Type B pancreatic cell (in vitro differentiated cells): ENCODE measurements around the gene FAAP100. TPM values are rescaled to one million over a fixed set of nuclear protein-coding genes. Genes with fewer than 3 reads are reported as not detected.
"Not testable (repeated sequence)": the region's sequence is repeated elsewhere in the genome, so short reads cannot be mapped to it uniquely, and the experiment has no call there.

Experiments used
- DNase-seq: peaks from one replicate; pipeline ENCODE4 v3.0.0; 2021; ENCODE audit warnings: mixed read lengths; ENCODE audit not compliant: unreplicated experiment; ENCODE audit errors: extremely low spot score
- H3K27ac Mint-ChIP-seq: 2 replicates; pipeline ENCODE4 v1.8.0; 2021; ENCODE audit warnings: mild to moderate bottlenecking, mixed read lengths
- H3K27me3 Mint-ChIP-seq: 2 replicates; pipeline ENCODE4 v1.8.0; 2021; ENCODE audit warnings: mixed read lengths
- H3K36me3 Mint-ChIP-seq: 2 replicates; pipeline ENCODE4 v1.8.0; 2021; ENCODE audit warnings: mixed read lengths
- H3K4me1 Mint-ChIP-seq: one replicate; pipeline ENCODE4 v1.8.0; 2021; ENCODE audit warnings: mixed read lengths; ENCODE audit not compliant: unreplicated experiment
- H3K4me3 Mint-ChIP-seq: 2 replicates; pipeline ENCODE4 v1.8.0; 2021; ENCODE audit warnings: mild to moderate bottlenecking, mixed read lengths
- H3K9me3 Mint-ChIP-seq: 2 replicates; pipeline ENCODE4 v1.8.0; 2021; ENCODE audit warnings: mixed read lengths
- total RNA-seq: library from RNA; stranded (reverse); gene quantifications from 2 replicates; pipeline ENCODE4 v1.2.1, GENCODE V29; 2021; ENCODE audit warnings: low replicate concordance
- TF ChIP-seq, protein P1 (sequence below): fragments of 200-600 bp; sonication (generic); conservative IDR thresholded peaks from 2 replicates; pipeline ENCODE4 v1.5.0; 2021; ENCODE audit warnings: antibody characterized with exemption, mild to moderate bottlenecking

Gene FAAP100
- total RNA-seq, 1 donor from 2014 or later, result 44.7 TPM

DNA sequence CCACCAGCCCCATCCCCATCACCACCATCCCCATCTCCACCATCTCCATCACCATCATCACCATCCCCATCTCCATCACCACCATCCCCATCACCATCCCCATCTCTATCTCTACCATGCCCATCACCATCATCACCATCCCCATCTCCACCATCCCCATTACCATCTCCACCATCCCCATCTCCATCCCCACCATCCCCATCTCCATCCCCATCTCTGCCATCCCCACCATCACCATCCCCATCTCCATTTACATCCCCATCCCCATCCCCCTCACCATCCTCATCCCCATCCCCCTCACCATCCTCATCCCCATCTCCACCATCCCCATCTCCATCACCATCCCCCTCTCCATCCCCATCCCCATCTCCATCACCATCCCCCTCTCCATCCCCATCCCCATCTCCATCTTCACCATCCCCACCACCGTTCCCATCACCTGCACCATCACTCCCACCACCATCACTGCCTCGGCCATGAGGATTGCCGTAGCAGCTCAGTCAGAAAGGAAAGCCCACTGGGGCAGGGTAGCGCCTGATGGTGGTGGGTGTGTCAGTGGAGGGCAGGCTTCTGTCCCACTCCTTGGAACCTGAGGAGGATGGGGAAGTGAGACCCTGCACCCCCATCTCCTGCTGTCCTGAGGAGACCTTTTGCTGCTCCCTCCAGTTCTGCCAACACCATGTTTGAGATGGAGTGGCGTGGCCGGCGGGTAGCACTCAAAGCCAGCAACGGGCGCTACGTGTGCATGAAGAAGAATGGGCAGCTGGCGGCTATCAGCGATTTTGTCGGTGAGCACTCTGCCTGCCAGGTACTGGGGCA is 16.5 kb downstream of the FAAP100 start:
- Mint-ChIP-seq H3K27me3 (peaks cover 5% of the 10 kb centered on the region), H3K4me3 (no peak overlapping the region), H3K36me3 (no peaks in the 10 kb centered on the region), H3K27ac (no peak overlapping the region), H3K9me3 (no peaks in the 10 kb centered on the region), H3K4me1 (peaks cover 4% of the 10 kb centered on the region)
- TF ChIP-seq, protein P1, sequence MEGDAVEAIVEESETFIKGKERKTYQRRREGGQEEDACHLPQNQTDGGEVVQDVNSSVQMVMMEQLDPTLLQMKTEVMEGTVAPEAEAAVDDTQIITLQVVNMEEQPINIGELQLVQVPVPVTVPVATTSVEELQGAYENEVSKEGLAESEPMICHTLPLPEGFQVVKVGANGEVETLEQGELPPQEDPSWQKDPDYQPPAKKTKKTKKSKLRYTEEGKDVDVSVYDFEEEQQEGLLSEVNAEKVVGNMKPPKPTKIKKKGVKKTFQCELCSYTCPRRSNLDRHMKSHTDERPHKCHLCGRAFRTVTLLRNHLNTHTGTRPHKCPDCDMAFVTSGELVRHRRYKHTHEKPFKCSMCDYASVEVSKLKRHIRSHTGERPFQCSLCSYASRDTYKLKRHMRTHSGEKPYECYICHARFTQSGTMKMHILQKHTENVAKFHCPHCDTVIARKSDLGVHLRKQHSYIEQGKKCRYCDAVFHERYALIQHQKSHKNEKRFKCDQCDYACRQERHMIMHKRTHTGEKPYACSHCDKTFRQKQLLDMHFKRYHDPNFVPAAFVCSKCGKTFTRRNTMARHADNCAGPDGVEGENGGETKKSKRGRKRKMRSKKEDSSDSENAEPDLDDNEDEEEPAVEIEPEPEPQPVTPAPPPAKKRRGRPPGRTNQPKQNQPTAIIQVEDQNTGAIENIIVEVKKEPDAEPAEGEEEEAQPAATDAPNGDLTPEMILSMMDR, result no peak
- DNase-seq, result no peak

DNA sequence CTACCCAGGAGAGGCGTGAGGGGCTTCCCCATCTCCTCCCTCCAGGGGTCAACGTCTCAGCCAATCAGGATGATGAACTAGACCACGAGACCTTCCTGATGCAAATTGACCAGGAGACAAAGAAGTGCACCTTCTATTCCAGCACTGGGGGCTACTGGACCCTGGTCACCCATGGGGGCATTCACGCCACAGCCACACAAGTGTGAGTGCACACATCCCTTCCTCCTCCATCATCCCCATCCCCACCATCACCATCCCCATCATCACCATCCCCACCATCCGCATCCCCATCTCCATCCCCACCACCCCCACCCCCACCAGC is 17.2 kb downstream of the FAAP100 start:
- TF ChIP-seq, protein P1, result no peak
- H3K27me3 Mint-ChIP-seq, result peaks cover 5% of the 10 kb centered on the region
- H3K27ac Mint-ChIP-seq, result no peak overlapping the region
- no peak for DNase-seq
- no peak overlapping the region for H3K4me3 Mint-ChIP-seq
- H3K36me3 Mint-ChIP-seq, result no peaks in the 10 kb centered on the region
- H3K4me1 Mint-ChIP-seq, result peaks cover 4% of the 10 kb centered on the region
- H3K9me3 Mint-ChIP-seq, result no peaks in the 10 kb centered on the region

DNA sequence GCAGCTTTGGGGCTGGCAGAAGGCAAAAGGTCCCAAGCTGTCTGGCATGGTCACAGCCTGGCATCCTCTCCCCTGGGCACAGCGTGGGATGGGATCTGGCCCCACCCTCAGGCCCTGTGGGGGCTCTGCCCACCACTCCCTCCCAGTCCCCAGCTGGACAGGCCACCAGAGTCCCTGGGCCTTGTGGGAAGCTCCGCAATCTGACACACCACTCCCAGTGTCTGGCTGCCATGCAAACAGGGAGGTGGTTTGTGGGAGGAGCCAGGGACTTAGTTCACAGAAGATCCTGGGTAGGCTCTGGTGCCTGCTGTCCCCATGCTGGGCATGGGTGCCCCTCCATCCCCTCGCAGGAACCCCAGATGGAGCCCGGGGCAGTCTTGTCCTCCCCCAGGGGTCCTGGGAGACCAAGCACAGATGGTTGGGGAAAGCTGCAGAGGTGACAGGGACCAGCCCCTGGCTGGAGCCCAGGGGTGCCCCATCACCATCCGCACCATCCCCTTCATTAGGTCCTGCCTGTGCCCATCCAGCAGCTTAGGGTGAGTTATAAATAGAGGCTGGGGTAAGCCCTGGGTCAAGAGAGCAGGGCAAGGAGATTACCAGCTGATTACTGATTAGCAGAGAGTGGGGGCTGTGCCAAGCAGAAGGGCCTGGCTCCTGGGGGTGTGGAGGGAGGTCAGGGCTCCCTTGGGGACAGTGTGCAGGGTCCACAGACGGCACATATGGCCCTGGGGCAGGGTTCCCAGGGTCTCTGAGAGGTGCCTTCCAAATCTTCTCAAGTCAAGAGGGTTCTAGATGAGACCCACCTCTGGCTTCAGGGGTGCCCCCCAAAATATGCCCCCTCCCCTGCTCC is 17.8 kb downstream of the FAAP100 start:
- TF ChIP-seq, protein P1, result no peak
- peaks cover 4% of the 10 kb centered on the region for H3K4me1 Mint-ChIP-seq
- H3K36me3 Mint-ChIP-seq, result no peaks in the 10 kb centered on the region
- no peak overlapping the region for H3K27ac Mint-ChIP-seq
- H3K4me3 Mint-ChIP-seq, result no peak overlapping the region
- DNase-seq, result no peak
- H3K9me3 Mint-ChIP-seq, result no peaks in the 10 kb centered on the region
- peaks cover 5% of the 10 kb centered on the region for H3K27me3 Mint-ChIP-seq

DNA sequence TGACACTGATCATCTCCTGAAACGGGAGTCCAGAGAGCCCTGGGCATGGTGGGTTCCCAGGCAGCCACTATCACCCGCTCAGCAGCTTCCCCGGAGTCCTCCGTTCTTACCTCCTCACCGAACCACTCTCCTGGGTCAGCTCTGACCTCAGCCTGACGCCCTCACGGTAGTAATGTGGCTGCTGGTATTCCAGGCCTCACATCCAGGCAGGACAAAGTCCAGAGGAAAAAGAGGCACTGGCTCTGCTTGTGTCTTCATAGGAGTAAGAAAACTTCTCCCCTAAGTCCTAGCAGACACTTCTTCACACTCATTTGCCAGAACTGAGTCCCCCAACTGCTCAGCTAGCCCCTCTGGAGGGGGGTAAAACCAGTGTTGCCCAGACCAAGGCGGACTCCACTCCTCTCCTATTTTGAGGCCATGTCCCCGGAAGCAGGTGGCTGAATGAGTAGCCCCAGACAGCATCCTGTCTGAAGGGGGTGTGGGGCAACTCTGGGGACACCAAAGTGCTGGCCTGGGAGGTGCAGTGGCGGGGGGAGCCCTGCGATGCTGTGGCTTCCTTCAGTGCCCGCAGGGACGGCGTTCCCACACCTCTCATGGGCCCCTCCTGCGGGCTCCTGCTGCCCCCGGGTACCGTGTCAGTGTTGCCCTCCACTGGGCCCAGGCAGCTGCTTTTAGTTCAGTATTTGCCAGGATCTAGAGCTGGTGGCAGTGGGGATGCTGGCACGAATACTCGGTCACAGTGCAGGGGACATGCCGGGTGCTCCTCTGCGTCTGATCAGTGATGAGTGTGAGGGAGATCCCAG is 18.6 kb downstream of the FAAP100 start:
- no peak overlapping the region for H3K27ac Mint-ChIP-seq
- no peaks in the 10 kb centered on the region for H3K9me3 Mint-ChIP-seq
- H3K4me3 Mint-ChIP-seq, result no peak overlapping the region
- no peaks in the 10 kb centered on the region for H3K36me3 Mint-ChIP-seq
- H3K4me1 Mint-ChIP-seq, result peaks cover 4% of the 10 kb centered on the region
- no peak for DNase-seq
- TF ChIP-seq, protein P1, result no peak
- H3K27me3 Mint-ChIP-seq, result peaks cover 5% of the 10 kb centered on the region

DNA sequence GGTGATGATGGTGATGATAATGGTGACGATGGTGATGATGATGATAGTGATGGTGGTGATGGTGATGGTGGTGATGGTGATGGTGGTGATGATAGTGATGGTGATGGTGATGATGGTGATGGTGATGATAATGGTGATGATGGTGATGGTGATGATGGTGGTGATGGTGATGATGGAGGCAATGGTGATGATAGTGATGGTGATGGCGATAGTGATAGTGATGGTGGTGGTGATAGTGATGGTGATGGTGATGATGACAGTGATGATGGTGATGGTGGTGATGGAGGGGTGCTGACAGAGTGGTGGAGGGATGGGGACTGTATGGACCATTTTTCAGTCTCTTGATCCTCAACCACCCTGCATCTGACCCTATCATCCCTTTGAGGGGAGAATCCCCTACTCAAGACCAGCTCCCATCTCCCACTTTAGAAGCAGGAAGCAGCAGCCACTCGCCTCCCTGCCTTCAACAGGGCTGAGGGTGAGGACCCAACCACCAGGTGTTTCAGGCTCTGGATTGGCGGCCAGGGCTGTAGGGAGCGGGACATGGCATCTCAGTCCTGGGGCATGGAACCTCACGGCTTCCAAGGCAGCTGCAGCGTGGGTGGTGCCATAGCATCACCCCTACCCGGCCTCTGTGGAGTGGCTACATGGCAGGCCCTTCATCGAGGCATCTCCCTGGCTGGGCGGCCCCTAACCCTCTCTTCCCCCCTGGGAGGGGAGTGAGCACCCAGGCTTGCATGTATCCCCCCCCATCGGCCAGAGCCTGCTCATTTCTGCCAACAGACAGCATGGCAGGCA is 19.5 kb downstream of the FAAP100 start:
- DNase-seq, result no peak
- H3K27me3 Mint-ChIP-seq, result peaks cover 5% of the 10 kb centered on the region
- H3K27ac Mint-ChIP-seq, result no peak overlapping the region
- H3K4me3 Mint-ChIP-seq, result no peak overlapping the region
- TF ChIP-seq, protein P1, result no peak
- H3K36me3 Mint-ChIP-seq, result no peaks in the 10 kb centered on the region
- H3K4me1 Mint-ChIP-seq, result no peaks in the 10 kb centered on the region
- H3K9me3 Mint-ChIP-seq, result no peaks in the 10 kb centered on the region

DNA sequence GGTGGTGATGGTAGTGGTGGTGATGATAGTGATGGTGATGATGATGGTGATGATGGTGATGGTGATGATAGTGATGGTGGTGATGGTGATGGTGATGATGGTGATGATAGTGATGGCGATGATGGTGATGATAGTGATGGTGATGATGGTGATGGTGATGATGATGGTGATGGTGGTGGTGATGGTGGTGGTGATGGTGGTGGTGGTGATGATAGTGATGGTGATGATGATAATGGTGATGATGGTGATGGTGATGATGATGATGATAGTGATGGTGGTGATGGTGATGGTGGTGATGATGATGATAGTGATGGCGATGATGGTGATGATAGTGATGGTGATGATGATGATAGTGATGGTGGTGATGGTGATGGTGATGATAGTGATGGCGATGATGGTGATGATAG is 20.2 kb downstream of the FAAP100 start:
- H3K9me3 Mint-ChIP-seq, H3K27me3 Mint-ChIP-seq, H3K4me3 Mint-ChIP-seq, H3K36me3 Mint-ChIP-seq, DNase-seq, H3K27ac Mint-ChIP-seq, H3K4me1 Mint-ChIP-seq: not testable (repeated sequence)

DNA sequence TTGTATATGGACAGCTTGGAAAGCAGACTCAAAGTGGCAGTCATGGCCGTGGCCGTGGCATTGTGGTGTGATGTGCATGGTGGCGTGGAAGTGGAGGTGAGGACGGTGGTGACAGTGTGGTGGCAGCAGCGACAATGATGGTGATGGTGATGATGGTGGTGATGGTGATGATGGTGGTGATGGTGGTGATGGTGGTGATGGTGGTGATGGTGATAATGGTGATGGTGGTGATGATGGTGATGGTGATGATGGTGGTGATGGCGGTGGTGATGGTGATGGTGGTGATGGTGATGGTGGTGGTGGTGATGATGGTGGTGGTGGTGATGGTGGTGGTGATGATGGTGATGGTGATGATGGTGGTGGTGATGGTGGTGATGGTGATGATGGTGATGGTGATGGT is 21.1 kb downstream of the FAAP100 start:
- not testable (repeated sequence) for H3K36me3 Mint-ChIP-seq, H3K4me1 Mint-ChIP-seq, H3K4me3 Mint-ChIP-seq, H3K27ac Mint-ChIP-seq, H3K27me3 Mint-ChIP-seq, DNase-seq, H3K9me3 Mint-ChIP-seq
